ENCODE measurements around the gene GPRC5B.

GPRC5B gene

GRCh38 chr16:19868421-19868820, 16.2 kb downstream of the GPRC5B start:
- DNase-seq, result no peak

GRCh38 chr16:19864566-19864965, 20.1 kb downstream of the GPRC5B start:
- no peak for DNase-seq

GRCh38 chr16:19863990-19864389, 20.7 kb downstream of the GPRC5B start:
- no peak for DNase-seq

- DNase-seq, result no peak
Measured at GRCh38 chr16:19861811-19862327, 22.8 kb downstream of the GPRC5B start.

- DNase-seq, result no peak
Measured at GRCh38 chr16:19861133-19861532, 23.5 kb downstream of the GPRC5B start.

- DNase-seq, result no peak
Measured at GRCh38 chr16:19860166-19861041, 24.2 kb downstream of the GPRC5B start.

GRCh38 chr16:19859603-19860002, 25.0 kb downstream of the GPRC5B start:
- DNase-seq, result no peak

GRCh38 chr16:19859166-19859565, 25.5 kb downstream of the GPRC5B start:
- DNase-seq, result no peak

- DNase-seq, result no peak
Measured at GRCh38 chr16:19858340-19859018, 26.2 kb downstream of the GPRC5B start.

GRCh38 chr16:19857593-19858339, 26.9 kb downstream of the GPRC5B start:
- no peak for DNase-seq

- DNase-seq, result no peak
Measured at GRCh38 chr16:19856120-19856519, 28.5 kb downstream of the GPRC5B start.

- no peak for DNase-seq
Measured at GRCh38 chr16:19854543-19854876, 30.1 kb downstream of the GPRC5B start.

GRCh38 chr16:19853742-19854542, 30.7 kb downstream of the GPRC5B start:
- no peak for DNase-seq

GRCh38 chr16:19853132-19853741, 31.4 kb downstream of the GPRC5B start:
- no peak for DNase-seq

- no peak for DNase-seq
Measured at GRCh38 chr16:19851476-19851875, 33.2 kb downstream of the GPRC5B start.

GRCh38 chr16:19850131-19850817, 34.4 kb downstream of the GPRC5B start:
- DNase-seq, result no peak

- DNase-seq, result no peak
Measured at GRCh38 chr16:19848756-19849155, 35.9 kb downstream of the GPRC5B start.

- no peak for DNase-seq
Measured at GRCh38 chr16:19846436-19846835, 38.2 kb downstream of the GPRC5B start.

GRCh38 chr16:19844945-19845641, 39.6 kb downstream of the GPRC5B start:
- no peak for DNase-seq

- DNase-seq, result no peak
Measured at GRCh38 chr16:19843371-19843770, 41.3 kb downstream of the GPRC5B start.

Data from stimulated activated CD4-positive, alpha-beta T cell treated with anti-CD3 and anti-CD28 coated beads, Interleukin-4, amount 100 ng/mL, for 1 hour (primary cell).